CD14-positive monocyte (primary cell): Measurements from ENCODE around the gene DIRAS1. TPM values are rescaled to one million over a fixed set of nuclear protein-coding genes. Genes with fewer than 3 reads are reported as not detected.
A peak's percentile ranks its signal among the peaks of the same experiment; 100 is the strongest.

ENCODE experiments used
- DNase-seq, 3 donors: peaks; one replicate each; pipeline ENCODE4 v3.0.0-alpha.2; 2011 to 2022
- H2AFZ ChIP-seq: 2 replicates; pipeline ENCODE4 v1.6.0; 2012; ENCODE audit warnings: mild to moderate bottlenecking, low read depth, low read length, inconsistent platforms; ENCODE audit not compliant: insufficient read depth, poor library complexity, severe bottlenecking
- H3K27ac ChIP-seq, 2 donors: 1 replicate in 1 of 2; 2 replicates in 1 of 2; pipeline ENCODE4 v1.5.1; 2012 to 2013; ENCODE audit warnings: low read length in 2 of 2, control low read depth in 1 of 2, inconsistent platforms in 1 of 2, low read depth in 1 of 2, mild to moderate bottlenecking in 1 of 2
- H3K27me3 ChIP-seq, 2 donors: one replicate each; pipeline versions ENCODE4 v1.6.0 to v1.6.1; 2011 to 2013; ENCODE audit warnings: low read length in 2 of 2; ENCODE audit not compliant: control insufficient read depth in 2 of 2, insufficient read depth in 2 of 2
- H3K36me3 ChIP-seq, 2 donors: replicated peaks in 1 of 2; 1 replicate in 1 of 2; 2 replicates in 1 of 2; pipeline versions ENCODE4 v1.5.1 to v1.6.1; 2012 to 2013; ENCODE audit warnings: low read length in 2 of 2, control low read depth in 1 of 2, inconsistent platforms in 1 of 2, mild to moderate bottlenecking in 1 of 2; ENCODE audit not compliant: insufficient read depth in 2 of 2, control insufficient read depth in 1 of 2
- H3K4me1 ChIP-seq, 2 donors: 1 replicate in 1 of 2; 2 replicates in 1 of 2; pipeline versions ENCODE4 v1.5.1 to v1.6.1; 2012 to 2013; ENCODE audit warnings: low read length in 2 of 2, control low read depth in 1 of 2, inconsistent platforms in 1 of 2, mild to moderate bottlenecking in 1 of 2, moderate library complexity in 1 of 2; ENCODE audit not compliant: insufficient read depth in 2 of 2, control insufficient read depth in 1 of 2
- H3K4me2 ChIP-seq: replicated peaks from 2 replicates; pipeline ENCODE3; 2012; ENCODE audit warnings: low read length, moderate library complexity, mild to moderate bottlenecking; ENCODE audit not compliant: poor library complexity, severe bottlenecking; ENCODE audit errors: extremely low read depth
- H3K4me3 ChIP-seq, 3 experiments: fragments of 200-600 bp in 1 of 3; sonication (generic) in 1 of 3; replicated peaks in 1 of 3; 1 replicate in 2 of 3; 2 replicates in 1 of 3; pipeline ENCODE4 v1.5.1; 2011 to 2013; ENCODE audit warnings: low read length in 3 of 3, mild to moderate bottlenecking in 3 of 3, control low read depth in 2 of 3, low read depth in 2 of 3, inconsistent platforms in 1 of 3, moderate library complexity in 1 of 3
- H3K79me2 ChIP-seq: 2 replicates; pipeline ENCODE4 v1.6.0; 2012; ENCODE audit warnings: mild to moderate bottlenecking, control low read depth, inconsistent platforms, low read length, moderate library complexity; ENCODE audit not compliant: insufficient read depth
- H3K9ac ChIP-seq: 2 replicates; pipeline ENCODE4 v1.6.0; 2017; ENCODE audit warnings: low read length, mild to moderate bottlenecking; ENCODE audit not compliant: insufficient read depth, poor library complexity, severe bottlenecking
- H3K9me3 ChIP-seq, 2 donors: replicated peaks in 1 of 2; 1 replicate in 1 of 2; 2 replicates in 1 of 2; pipeline versions ENCODE4 v1.5.1 to v1.6.1; 2012 to 2013; ENCODE audit warnings: low read length in 2 of 2, control low read depth in 1 of 2; ENCODE audit not compliant: control insufficient read depth in 1 of 2, insufficient read depth in 1 of 2
- H4K20me1 ChIP-seq: 2 replicates; pipeline ENCODE4 v1.6.0; 2012; ENCODE audit warnings: mild to moderate bottlenecking, low read length, control low read depth, moderate library complexity; ENCODE audit not compliant: insufficient read depth
- H3K27ac Mint-ChIP-seq, 7 donors: one replicate each; pipeline ENCODE4 v1.8.0; 2020; ENCODE audit warnings: mild to moderate bottlenecking in 7 of 7, mixed read lengths in 7 of 7, moderate library complexity in 6 of 7, inconsistent platforms in 2 of 7
- H3K27me3 Mint-ChIP-seq, 3 donors: one replicate each; pipeline ENCODE4 v1.8.0; 2021 to 2022; ENCODE audit warnings: low read depth in 3 of 3, mild to moderate bottlenecking in 3 of 3, mixed read lengths in 3 of 3, moderate library complexity in 3 of 3, inconsistent platforms in 1 of 3
- H3K36me3 Mint-ChIP-seq, 2 donors: one replicate each; pipeline ENCODE4 v1.8.0; 2020; ENCODE audit warnings: mixed read lengths in 2 of 2, inconsistent platforms in 1 of 2, mild to moderate bottlenecking in 1 of 2
- H3K4me1 Mint-ChIP-seq: one replicate; pipeline ENCODE4 v1.8.0; 2020; ENCODE audit warnings: mild to moderate bottlenecking, mixed read lengths
- H3K4me3 Mint-ChIP-seq, 2 donors: one replicate each; pipeline ENCODE4 v1.8.0; 2020; ENCODE audit warnings: mild to moderate bottlenecking in 2 of 2, mixed read lengths in 2 of 2, moderate library complexity in 1 of 2
- H3K9me3 Mint-ChIP-seq, 7 donors: one replicate each; pipeline ENCODE4 v1.8.0; 2020 to 2022; ENCODE audit warnings: mixed read lengths in 7 of 7, mild to moderate bottlenecking in 6 of 7, moderate library complexity in 6 of 7, inconsistent platforms in 2 of 7
- WGBS: methylation state at CpG from one replicate; pipeline ENCODE4 v1.1.5; 2013; ENCODE audit warnings: missing lambda C conversion rate; ENCODE audit not compliant: insufficient coverage; 5-methylcytosine and 5-hydroxymethylcytosine counted together
- intact Hi-C, 2 donors: fragments of 100-400 bp; cut with micrococcal nuclease; formaldehyde crosslinking; loops; one replicate each; pipeline versions ENCODE4 v1.15.0 to v1.15.1; 2023
- polyA plus RNA-seq, 3 donors: library from polyadenylated mRNA; depleted of rRNA in 1 of 3; unstranded in 2 of 3; stranded (reverse) in 1 of 3; fragments of 300-500 nt in 2 of 3; fragments of >200 nt in 1 of 3; fragmentation: Illumina TruSeq in 2 of 3; gene quantifications; 1 replicate in 2 of 3; 2 replicates in 1 of 3; pipeline ENCODE4 v1.2.3, GENCODE V29; 2012 to 2021
- TF ChIP-seq, protein P1 (sequence below): fragments of 200-600 bp; IDR thresholded peaks from one replicate; pipeline ENCODE4 v1.8.0; 2022; ENCODE audit warnings: antibody characterized with exemption, mild to moderate bottlenecking

The DIRAS1 gene
- polyA plus RNA-seq, 3 donors: 0.04 TPM; not detected in 2

DNA sequence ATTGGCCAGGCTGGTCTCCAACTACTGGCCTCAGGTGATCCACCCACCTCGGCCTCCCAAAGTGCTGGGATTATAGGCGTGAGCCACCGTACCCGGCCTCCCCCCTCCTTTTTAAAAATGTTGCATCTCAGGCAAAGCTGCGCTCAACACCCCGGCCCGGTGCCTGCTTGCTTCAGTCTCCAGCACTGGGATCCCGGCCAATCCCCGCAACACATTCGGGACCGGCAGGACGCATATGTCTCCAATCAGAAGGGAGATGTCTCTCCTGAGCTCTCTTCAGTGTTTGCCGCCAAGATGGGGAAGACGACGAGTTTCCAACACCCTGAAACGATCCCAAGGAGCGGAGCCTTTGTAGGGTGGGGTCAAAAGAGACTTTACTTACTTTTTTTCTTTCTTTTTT is 34.8 kb downstream of the DIRAS1 start:
- TF ChIP-seq, protein P1, sequence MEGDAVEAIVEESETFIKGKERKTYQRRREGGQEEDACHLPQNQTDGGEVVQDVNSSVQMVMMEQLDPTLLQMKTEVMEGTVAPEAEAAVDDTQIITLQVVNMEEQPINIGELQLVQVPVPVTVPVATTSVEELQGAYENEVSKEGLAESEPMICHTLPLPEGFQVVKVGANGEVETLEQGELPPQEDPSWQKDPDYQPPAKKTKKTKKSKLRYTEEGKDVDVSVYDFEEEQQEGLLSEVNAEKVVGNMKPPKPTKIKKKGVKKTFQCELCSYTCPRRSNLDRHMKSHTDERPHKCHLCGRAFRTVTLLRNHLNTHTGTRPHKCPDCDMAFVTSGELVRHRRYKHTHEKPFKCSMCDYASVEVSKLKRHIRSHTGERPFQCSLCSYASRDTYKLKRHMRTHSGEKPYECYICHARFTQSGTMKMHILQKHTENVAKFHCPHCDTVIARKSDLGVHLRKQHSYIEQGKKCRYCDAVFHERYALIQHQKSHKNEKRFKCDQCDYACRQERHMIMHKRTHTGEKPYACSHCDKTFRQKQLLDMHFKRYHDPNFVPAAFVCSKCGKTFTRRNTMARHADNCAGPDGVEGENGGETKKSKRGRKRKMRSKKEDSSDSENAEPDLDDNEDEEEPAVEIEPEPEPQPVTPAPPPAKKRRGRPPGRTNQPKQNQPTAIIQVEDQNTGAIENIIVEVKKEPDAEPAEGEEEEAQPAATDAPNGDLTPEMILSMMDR: no peak
- Histone ChIP-seq H3K4me1 (peaks cover 3 to 6% of the 10 kb centered on the region in 2 donors), H3K27ac (no peak overlapping the region), H3K4me3 (no peak overlapping the region), H3K9ac (no peak overlapping the region), H4K20me1 (no peaks in the 10 kb centered on the region), H3K9me3 (no peaks in the 10 kb centered on the region), H3K4me2 (no peak overlapping the region), H3K36me3 (no peaks in the 10 kb centered on the region), H3K79me2 (no peaks in the 10 kb centered on the region), H2AFZ (no peak overlapping the region), H3K27me3 (no peaks in the 10 kb centered on the region)
- no peak for DNase-seq
- intact Hi-C loops: no loop called here
- Mint-ChIP-seq H3K9me3 (peaks cover 0 to 5% (median 0%) of the 10 kb centered on the region in 7 donors), H3K4me1 (peaks cover 6% of the 10 kb centered on the region), H3K27ac (no peak overlapping the region), H3K36me3 (peaks cover 2 to 9% of the 10 kb centered on the region in 2 donors), H3K4me3 (no peak overlapping the region), H3K27me3 (peaks cover 0 to 6% (median 5%) of the 10 kb centered on the region in 3 donors)
- WGBS: 94% methylated on average over 12 of the region's 17 CpGs

- Histone ChIP-seq H3K9me3 (no peaks in the 10 kb centered on the region), H3K36me3 (no peaks in the 10 kb centered on the region), H4K20me1 (no peaks in the 10 kb centered on the region), H3K4me2 (no peak overlapping the region), H3K4me1 (peaks cover 6 to 7% of the 10 kb centered on the region in 2 donors), H3K27me3 (no peaks in the 10 kb centered on the region), H3K4me3 (no peak overlapping the region), H3K27ac (no peak overlapping the region), H3K79me2 (no peaks in the 10 kb centered on the region), H3K9ac (no peak overlapping the region), H2AFZ (no peak overlapping the region)
- intact Hi-C loops: no loop called here
- H3K27me3 Mint-ChIP-seq: peaks cover 0 to 6% (median 5%) of the 10 kb centered on the region in 3 donors
- peaks cover 2 to 9% of the 10 kb centered on the region in 2 donors for H3K36me3 Mint-ChIP-seq
- 87% methylated on average over 3 of the region's 6 CpGs for whole genome bisulfite sequencing
- peak overlapping the region in 1 of 7 donors; percentile 18 for H3K27ac Mint-ChIP-seq
- no peak for DNase-seq
- H3K4me3 Mint-ChIP-seq: no peak overlapping the region
- peaks cover 0 to 7% (median 0%) of the 10 kb centered on the region in 7 donors for H3K9me3 Mint-ChIP-seq
- TF ChIP-seq, protein P1: no peak
- peaks cover 11% of the 10 kb centered on the region for H3K4me1 Mint-ChIP-seq
These were observed 35.9 kb downstream of the DIRAS1 start for GRCh38 chr19:2685204-2685704.
